IPS-NIHi11 (cell line): ENCODE results near the gene TPPP3.

Experiments
- DNase-seq: peaks from one replicate; pipeline ENCODE4 v3.0.0; 2012; ENCODE audit warnings: mixed read lengths, low spot score

Gene TPPP3

GRCh38 chr16:67404740-67405226 lies 11.5 kb upstream of the TPPP3 start:
- peak; percentile 57 for DNase-seq

GRCh38 chr16:67403976-67404555 lies 10.8 kb upstream of the TPPP3 start:
- no peak for DNase-seq

- no peak for DNase-seq
These were observed 7.6 kb upstream of the TPPP3 start for GRCh38 chr16:67400901-67401300.

DNA sequence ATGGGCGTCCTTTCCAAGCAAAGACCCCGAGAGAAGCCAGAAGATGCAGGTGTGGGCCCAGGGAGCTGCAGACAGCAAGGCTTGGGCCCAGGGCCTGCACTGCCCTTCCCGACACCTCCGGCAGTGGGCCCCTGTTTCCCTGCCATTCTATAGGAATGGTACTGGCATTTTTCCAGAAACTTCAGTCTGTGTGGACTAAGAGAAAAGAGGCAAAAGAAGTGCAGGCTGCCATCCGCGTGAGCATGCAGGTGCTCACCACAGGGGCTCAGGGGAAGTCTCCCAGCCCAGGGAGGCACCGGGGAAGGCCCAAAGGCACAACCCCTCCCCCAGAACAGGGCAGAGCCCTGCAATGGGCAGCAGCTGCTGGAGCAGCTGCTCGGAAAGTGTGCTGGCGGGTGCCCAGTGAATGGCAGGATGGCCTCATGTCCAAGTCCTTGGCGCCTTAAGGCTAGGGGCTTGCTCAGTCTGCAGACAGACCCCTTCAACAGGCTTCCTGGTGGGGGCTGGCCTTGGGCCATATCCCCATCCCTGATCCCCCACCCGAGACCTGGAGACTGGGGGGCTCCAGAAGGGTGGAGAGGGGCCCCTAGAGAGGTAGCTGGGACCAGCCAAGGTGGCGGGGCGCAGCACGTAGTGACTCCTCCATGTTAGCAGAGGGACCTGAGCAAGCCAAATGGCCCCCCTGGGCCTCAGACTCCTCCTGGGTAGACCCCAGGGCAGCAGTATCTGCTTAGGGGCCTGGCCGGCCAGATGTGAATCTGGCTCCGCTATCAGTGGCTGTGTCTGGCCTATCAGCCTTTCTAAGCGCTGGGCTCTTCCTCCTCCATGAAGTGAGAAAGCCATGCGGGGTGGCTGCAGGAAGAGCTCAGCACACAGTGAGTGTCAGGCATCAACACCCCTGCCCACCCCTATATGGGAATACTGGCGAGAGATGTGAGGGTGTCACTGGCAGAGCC lies 6.7 kb upstream of the TPPP3 start:
- DNase-seq: no peak

- DNase-seq: peak; percentile 90
These were observed 6.0 kb upstream of the TPPP3 start for GRCh38 chr16:67399218-67399733.

GRCh38 chr16:67398546-67399217 lies 5.4 kb upstream of the TPPP3 start:
- DNase-seq: no peak

DNA sequence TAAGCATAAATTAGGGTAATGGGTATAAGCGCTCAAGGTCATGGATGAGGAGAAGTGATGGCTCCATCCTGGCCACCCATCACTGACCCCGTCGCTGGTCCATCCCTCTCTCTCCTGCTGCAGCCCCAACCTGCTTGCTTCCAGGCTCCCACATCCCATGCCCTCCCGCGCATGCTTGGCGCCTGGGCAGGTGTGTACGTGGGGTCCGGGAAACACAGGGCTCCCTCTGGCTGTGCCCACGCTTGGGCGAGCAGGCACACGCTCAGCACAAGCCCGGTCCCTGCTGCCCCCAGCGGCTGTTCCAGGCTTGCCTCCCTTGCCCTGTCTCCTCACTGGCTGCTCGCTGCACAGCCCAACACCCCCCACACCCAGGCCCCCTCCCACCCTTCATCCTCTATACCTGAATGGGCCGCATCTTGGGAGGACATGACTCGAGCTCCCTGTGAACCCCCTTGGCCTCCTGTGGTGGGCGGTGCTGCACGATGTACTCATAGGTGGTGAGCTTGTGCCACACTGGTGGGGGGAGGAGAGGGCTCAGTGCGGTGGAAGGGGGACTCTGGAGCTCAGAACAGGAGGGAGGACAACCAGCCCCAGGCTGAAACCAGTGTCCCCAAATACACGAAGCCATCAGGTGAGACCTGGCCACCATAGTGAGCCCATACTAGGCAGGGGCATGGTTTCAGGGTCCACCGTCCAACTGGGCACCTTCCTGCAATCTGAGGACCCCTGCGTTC lies 4.7 kb upstream of the TPPP3 start:
- DNase-seq: no peak

GRCh38 chr16:67397036-67397801 lies 3.9 kb upstream of the TPPP3 start:
- no peak for DNase-seq

GRCh38 chr16:67396159-67397035 lies 3.1 kb upstream of the TPPP3 start:
- peak; percentile 89 for DNase-seq

- no peak for DNase-seq
These were observed 2.3 kb upstream of the TPPP3 start for GRCh38 chr16:67395458-67396158.

- DNase-seq: no peak
These were observed 1.8 kb upstream of the TPPP3 start for GRCh38 chr16:67395105-67395457.

DNA sequence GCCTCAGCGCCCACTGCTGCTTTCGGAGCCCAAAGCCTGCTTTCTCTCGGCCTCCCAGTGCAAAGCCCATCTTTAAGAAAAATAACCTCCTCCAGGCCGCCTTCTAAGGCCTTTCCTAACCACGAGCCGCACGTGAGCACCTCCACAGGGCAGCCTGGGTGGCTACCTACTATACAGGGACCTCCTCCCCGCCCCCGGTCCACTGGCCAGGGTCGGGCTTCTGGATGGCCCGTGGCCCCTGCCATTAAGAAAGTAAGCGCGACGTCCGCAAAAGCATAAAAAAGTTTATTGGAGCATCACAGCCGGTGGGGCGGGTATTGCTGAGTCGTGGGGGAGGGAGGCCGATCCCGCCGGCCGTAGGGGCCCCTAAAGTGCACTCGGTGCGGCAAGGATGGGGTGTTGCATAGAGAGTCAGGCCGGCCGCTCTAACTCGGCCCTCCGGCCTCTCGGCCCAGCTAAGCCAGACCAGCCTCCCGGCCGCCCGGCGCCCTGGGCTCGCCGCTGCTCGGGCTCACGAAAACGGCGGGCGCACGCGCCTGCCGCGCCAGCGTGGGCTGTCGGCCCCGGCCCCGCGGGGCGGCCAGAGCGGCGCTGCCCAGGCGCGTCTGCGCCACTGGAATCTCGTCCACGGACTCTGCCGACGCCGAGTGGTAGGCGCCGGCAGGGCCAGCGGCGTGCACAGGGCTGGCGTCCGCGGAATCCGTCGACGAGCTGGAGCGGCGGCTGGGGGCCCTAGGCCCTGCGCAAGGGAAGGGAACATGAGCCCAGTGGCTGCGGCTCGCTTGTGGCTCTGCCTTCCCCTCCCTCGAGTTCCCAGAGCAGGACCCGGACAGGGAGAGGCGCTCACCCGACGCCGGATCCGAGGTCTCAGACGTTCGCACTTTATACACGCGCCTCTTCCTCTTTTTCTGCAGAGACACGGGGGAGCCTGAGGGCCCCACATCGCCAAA lies 1.1 kb upstream of the TPPP3 start:
- DNase-seq: no peak

DNA sequence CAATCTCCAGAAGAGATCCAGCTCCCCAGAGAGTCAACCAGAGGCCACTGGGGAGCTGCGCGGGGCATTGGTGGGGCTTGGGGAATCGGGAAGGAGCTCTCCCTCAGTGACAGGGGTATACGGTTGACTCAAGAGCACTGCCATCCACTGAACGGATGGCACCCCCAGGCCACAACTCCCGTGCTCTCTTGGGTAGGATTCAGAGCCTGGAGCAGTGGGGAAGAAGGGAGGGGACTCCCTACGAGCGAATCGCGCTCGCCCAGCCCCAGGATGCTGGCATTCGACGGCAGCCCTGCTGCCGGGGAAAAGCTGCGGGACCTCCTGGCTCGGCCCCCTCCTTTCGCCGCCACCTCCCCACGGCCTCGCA lies 473 bp upstream of the TPPP3 start:
- no peak for DNase-seq

GRCh38 chr16:67392301-67393059 lies 818 bp downstream of the TPPP3 start:
- no peak for DNase-seq

GRCh38 chr16:67391424-67392300 lies 1.6 kb downstream of the TPPP3 start:
- no peak for DNase-seq

- DNase-seq: no peak
These were observed 2.4 kb downstream of the TPPP3 start for GRCh38 chr16:67390816-67391423.
